ENCODE results near the gene SERPINB2.

DNA sequence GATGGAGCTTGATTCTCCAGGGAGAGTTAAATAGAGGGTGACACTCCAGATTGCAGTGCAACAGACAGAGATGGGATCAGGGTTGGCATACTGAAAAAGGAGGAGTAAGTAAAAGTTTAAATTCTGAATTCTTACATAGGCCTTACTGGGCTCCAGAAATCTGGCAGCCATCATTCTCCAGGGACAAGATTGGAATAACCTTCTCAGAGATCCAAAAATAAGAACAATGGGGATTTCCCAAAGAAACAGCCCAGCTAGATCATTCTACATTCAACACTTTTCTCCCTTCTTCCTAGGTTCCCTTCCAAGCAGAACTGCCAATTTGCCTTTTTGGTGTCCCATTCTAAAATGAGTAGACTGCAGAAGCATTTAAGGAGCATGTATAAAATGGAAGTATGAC, 14.9 kb upstream of the SERPINB2 start:
- no peak for TF ChIP-seq POLR2A (IDR thresholded peaks at IDR 0.05)
- TF ChIP-seq, protein P1, sequence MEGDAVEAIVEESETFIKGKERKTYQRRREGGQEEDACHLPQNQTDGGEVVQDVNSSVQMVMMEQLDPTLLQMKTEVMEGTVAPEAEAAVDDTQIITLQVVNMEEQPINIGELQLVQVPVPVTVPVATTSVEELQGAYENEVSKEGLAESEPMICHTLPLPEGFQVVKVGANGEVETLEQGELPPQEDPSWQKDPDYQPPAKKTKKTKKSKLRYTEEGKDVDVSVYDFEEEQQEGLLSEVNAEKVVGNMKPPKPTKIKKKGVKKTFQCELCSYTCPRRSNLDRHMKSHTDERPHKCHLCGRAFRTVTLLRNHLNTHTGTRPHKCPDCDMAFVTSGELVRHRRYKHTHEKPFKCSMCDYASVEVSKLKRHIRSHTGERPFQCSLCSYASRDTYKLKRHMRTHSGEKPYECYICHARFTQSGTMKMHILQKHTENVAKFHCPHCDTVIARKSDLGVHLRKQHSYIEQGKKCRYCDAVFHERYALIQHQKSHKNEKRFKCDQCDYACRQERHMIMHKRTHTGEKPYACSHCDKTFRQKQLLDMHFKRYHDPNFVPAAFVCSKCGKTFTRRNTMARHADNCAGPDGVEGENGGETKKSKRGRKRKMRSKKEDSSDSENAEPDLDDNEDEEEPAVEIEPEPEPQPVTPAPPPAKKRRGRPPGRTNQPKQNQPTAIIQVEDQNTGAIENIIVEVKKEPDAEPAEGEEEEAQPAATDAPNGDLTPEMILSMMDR (IDR thresholded peaks at IDR 0.05) = no peak

Measured in lower leg skin (tissue), 3 donors.